GM18505 (cell line): ENCODE results near the gene SERPINB3.
"Not testable (repeated sequence)": the region's sequence is repeated elsewhere in the genome, so short reads cannot be mapped to it uniquely, and the experiment has no call there.

Experiments used
- ATAC-seq: cut with Tn5 transposase; IDR thresholded peaks from one replicate; pipeline ENCODE4 v1.9.1; 2021; ENCODE audit not compliant: unreplicated experiment
- POLR2A ChIP-seq: IDR thresholded peaks from 4 replicates; pipeline ENCODE4 v1.6.1; 2011; ENCODE audit warnings: borderline replicate concordance; ENCODE audit not compliant: insufficient read depth, insufficient read length; ENCODE audit errors: extremely low read depth

Gene SERPINB3

GRCh38 chr18:63677500-63678225 lies 16.0 kb upstream of the SERPINB3 start:
- TF ChIP-seq POLR2A, result no peak
- ATAC-seq, result no peak

DNA sequence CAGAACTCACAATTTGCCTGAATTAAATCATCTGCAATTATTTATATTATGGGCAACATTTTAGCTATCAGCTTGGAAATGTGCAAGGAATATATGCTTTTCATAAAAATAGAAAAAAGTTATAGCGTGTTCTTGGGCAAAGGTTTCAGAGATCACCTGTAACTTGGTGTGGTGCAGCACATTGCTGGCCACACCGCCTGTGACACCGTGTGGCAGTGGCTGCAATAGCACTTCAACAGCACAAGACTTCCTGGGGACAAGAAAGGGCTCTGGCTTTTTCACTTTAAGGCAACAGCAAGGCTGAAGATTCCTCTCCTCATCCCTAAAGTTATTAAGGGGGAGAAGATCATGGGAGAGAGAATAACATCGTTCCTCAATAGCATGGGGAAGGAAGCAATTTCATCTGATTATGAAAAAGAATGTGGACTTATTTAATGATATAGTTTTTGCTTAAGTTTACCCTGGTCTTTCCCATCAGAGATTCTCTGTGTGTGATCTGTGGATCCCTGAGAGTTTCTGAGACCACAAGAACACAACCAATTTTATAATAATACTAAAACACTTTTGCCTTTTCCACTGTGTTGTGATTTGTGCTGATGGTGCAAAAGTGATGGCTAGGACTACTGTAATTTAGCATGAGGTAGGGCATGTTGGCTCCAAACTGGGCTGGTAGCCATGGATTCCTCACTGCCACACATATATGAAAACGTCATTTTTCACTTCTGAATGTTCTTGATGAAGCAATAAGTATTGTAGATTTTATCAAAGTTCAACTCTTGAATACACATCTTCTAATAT lies 15.0 kb upstream of the SERPINB3 start:
- TF ChIP-seq POLR2A, result no peak
- ATAC-seq, result peak; percentile 93

- TF ChIP-seq POLR2A, result no peak
- ATAC-seq, result no peak
These were observed 2.9 kb upstream of the SERPINB3 start for GRCh38 chr18:63664571-63664970.

DNA sequence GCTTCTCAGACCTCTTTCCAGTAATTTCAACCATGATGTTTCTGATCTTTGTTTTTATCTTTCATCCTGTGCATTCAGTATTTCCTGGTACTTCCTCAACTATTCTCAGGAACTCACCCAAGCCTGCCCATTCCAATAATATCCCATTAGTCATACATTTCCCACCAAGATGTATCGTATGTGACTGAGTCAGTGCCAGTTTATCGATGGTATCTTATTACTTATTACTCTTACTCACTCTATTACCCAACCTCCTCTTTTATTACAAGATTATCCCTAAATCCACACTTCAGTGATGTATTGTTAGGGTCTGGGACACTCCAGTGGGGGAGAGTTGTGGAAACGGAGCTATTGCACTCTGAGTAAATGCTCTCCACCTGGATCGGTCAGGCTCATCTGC lies 2.8 kb downstream of the SERPINB3 start:
- not testable (repeated sequence) for ATAC-seq

GRCh38 chr18:63650271-63650670 lies 11.4 kb downstream of the SERPINB3 start:
- not testable (repeated sequence) for ATAC-seq

DNA sequence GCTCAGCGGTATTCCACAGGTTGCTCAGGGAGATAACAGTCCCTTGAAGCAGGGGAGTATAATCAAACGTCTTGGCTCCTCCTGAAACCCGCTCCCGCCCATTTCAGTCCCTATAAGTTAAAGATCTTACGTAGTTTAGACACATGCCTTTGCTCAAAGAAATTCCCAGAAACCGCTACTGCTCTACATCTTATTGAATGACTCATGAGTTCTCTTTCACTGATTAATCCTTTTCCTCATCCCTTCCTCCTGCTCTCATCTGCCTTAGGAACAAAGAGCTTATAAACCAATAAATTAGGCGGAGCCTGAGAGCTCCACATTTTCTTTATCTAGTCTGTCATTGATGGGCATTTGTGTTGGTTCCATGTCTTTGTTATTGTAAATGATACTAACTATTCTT lies 13.5 kb downstream of the SERPINB3 start:
- no peak for TF ChIP-seq POLR2A
- ATAC-seq, result no peak

DNA sequence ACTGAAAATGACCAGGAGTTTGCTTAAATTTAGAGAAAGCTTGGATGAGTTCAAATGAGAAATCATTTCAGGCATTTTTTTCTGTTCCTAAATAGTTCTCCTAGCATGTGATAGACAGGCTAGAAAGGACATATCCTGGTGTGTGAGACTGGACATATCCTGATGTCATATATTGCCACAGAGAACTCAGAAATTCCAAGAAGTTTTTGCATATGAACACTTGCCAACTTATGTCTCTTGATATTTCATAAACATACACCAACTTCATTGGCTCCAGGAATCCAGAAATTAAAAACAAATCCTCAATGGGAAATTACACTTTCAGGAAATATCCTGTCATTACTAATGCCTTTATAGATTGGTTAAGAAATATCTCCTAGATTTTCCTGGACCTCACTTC lies 14.8 kb downstream of the SERPINB3 start:
- no peak for TF ChIP-seq POLR2A
- no peak for ATAC-seq

GRCh38 chr18:63644694-63645093 lies 17.0 kb downstream of the SERPINB3 start:
- ATAC-seq, result not testable (repeated sequence)

DNA sequence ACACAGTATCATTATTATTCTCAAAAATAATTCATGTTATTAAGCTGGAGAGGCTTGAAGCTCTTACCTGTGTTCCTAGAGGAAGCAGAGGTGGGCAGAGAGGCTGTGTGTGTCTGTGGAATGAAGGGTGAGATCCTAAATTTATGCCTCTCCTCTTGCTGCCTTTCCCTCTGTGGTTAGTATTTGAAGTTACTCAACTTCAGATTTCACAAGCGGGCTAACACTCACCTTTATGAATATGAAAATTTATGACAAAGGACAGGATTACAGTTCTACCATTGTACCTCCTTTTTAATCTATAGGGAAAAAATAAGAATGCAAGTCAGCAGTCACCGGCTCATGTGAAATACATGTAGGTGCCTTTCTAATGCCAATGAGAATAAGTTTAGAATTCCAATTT lies 17.6 kb downstream of the SERPINB3 start, which contains the start of gene SERPINB4:
TSS of gene SERPINB4 (minus strand) at position 115 of the 400 bp plus-strand sequence. CDS start 679 bp downstream, outside the sequence.
- ATAC-seq, result not testable (repeated sequence)

DNA sequence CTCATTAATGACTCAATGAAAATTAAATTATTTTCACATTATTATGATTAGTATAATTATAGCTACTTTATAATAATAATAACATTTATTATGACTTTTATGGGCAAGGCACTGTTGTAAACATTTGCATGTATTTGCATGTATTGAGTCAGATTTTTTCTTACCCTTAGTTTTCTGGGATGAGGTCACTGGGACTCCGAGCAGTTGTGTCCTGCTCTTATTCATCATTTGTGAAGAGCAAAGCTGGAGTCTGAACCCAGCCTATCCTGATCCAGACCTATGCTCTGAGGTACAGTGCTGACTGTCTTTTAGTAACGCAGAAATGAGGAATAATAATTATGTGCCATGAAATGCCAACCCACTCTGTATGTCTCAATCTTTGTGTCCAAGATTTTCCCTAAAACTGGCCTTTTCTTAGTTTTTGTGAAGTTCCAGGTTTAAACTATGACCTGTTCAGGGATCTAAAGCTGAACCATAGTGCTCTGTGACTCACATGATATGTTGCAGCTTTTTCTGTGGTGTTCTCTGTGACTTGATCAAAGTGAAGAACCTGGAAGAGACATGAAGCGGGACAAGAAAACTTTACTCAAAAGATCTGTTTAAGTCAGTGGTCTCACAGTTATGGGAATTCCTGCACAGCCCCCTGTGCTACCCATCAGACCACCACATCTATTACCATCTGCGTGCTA lies 18.9 kb downstream of the SERPINB3 start:
- not testable (repeated sequence) for ATAC-seq

DNA sequence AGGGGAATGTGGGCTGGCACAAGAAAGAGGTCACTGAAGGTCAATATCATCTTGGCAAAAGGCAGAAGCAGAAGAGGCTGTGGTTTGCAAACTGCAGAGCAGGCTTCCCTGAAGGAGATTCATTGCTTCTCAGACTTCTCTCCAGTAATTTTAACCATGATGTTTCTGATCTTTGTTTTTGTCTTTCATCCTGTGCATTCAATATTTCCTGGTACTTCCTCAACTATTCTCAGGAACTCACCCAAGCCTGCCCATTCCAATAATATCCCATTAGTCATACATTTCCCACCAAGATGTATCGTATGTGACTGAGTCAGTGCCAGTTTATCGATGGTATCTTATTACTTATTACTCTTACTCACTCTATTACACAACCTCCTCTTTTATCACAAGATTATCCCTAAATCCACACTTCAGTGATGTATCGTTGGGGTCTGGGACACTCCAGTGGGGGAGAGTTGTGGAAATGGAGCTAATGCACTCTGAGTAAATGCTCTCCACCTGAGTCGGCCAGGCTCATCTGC lies 20.5 kb downstream of the SERPINB3 start:
- ATAC-seq, result not testable (repeated sequence)

DNA sequence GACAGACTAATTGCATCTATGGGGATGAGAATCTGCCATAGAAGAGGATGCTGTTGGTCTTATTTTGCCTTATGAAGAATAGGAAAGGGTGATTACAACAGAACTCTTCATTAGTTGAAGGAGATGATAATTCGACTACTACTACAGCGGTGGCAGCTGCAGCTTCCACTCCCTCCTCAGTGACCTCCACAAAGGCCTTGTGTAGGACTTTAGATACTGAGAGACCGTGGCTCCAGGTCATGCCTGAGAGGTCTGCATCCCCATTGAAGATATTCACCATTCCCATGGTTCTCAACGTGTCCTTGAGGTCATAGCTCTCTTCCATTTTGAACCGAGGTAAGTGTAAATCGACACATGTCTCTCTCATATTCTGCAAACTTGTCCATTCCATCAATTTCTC lies 24.0 kb downstream of the SERPINB3 start:
- TF ChIP-seq POLR2A, result no peak
- no peak for ATAC-seq

DNA sequence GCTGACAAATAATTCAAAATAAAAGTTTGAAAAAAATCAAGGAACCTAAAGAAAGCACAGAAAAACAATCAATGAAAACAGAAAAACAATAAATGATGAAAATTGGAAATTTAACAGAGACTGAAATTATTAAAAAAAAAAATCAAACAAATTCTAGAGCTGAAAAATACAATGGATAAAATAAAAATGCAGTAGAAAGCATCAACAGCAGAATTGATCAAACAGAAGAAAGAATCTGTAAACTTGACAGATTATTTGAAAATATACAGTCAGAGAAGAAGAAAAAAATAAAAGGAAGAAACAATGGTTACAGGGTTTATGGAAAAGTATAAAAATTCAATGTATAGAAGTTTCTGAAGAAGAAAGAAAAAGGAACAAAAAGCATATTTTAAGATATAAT lies 33.9 kb downstream of the SERPINB3 start:
- TF ChIP-seq POLR2A, result no peak
- ATAC-seq, result no peak

DNA sequence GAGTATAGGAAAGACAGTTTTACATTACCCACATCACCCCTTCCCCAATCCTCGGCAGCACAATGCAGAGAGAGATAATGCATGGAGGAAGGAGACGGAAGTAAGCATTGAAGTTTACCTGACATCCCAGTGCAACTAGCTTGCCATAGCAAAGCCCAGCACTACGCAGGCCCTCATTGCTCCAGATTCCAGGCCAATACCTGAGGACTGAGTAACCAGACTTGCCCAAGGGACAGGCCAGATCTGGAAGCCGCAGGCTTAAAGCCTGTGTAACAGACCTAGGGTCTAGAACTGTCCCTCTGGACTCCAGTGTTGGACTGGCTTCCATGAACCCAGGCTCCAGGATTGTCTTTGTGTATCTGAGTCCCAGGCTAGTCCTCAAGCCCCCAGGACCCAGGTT lies 35.3 kb downstream of the SERPINB3 start:
- no peak for ATAC-seq

More for the DNA sequence above, 35.3 kb downstream of the SERPINB3 start:
- TF ChIP-seq POLR2A, result no peak
